Measurements from ENCODE around the gene SFR1. TPM values are rescaled to one million over a fixed set of nuclear protein-coding genes. Genes with fewer than 3 reads are reported as not detected.

SFR1 gene
- polyA plus RNA-seq, 3 donors, result 6.4 to 18.1 (median 16.9) TPM

DNA sequence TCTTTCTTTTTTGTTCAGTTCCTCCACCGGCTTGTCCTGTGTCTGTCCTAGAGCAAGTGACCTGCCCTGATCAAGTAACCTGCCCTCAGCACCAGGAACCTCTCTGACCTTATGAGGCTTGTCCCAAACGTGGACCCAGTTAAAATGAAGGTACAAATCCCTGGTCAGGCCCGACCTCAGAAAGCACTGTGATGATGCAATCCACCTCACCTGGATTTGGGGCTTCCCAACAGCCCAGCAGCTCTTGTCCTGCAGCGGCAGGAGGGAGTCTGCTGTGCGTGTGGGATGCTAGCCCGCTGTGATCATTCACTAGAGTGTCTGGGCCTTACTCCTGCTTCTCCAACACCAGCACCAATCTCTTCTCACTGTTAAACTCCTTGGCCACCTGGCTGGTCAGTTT, 47.5 kb upstream of the SFR1 start:
- intact Hi-C loops (cut with micrococcal nuclease), result loop anchor here in 1 of 2 donors (10.0 kb wide), 1 partner anchor 60 kb away; no protein-coding TSS in a partner anchor
- Histone ChIP-seq H3K4me2 (replicated peaks; ENCODE audit: extremely low read depth, low read length, poor library complexity, severe bottlenecking) (no peak overlapping the region), H3K27ac (ENCODE audit: low read depth in 1 of 2, low read length in 2 of 2) (no peak overlapping the region), H3K4me3 (replicated peaks in 1 of 3; ENCODE audit: low read depth in 2 of 3, low read length in 3 of 3) (no peak overlapping the region), H3K9me3 (replicated peaks in 1 of 2; ENCODE audit: control insufficient read depth in 1 of 2, insufficient read depth in 1 of 2, low read length in 2 of 2) (no peaks in the 10 kb centered on the region), H3K4me1 (ENCODE audit: control insufficient read depth in 1 of 2, insufficient read depth in 2 of 2, low read length in 2 of 2) (no peaks in the 10 kb centered on the region), H2AFZ (ENCODE audit: insufficient read depth, low read depth, low read length, poor library complexity, severe bottlenecking) (no peak overlapping the region), H4K20me1 (ENCODE audit: insufficient read depth, low read length) (no peaks in the 10 kb centered on the region), H3K9ac (ENCODE audit: insufficient read depth, low read length, poor library complexity, severe bottlenecking) (no peak overlapping the region), H3K36me3 (replicated peaks in 1 of 2; ENCODE audit: control insufficient read depth in 1 of 2, insufficient read depth in 2 of 2, low read length in 2 of 2) (no peaks in the 10 kb centered on the region), H3K27me3 (ENCODE audit: control insufficient read depth in 2 of 2, insufficient read depth in 2 of 2, low read length in 2 of 2) (no peaks in the 10 kb centered on the region), H3K79me2 (ENCODE audit: insufficient read depth, low read length) (no peaks in the 10 kb centered on the region)
- H3K4me1 Mint-ChIP-seq, result no peaks in the 10 kb centered on the region
- peaks cover 0 to 3% (median 2%) of the 10 kb centered on the region in 3 donors for H3K27me3 Mint-ChIP-seq (ENCODE audit: low read depth in 3 of 3)
- WGBS (ENCODE audit: insufficient coverage), result 95% methylated on average over 4 of the region's 6 CpGs
- TF ChIP-seq, protein P1, sequence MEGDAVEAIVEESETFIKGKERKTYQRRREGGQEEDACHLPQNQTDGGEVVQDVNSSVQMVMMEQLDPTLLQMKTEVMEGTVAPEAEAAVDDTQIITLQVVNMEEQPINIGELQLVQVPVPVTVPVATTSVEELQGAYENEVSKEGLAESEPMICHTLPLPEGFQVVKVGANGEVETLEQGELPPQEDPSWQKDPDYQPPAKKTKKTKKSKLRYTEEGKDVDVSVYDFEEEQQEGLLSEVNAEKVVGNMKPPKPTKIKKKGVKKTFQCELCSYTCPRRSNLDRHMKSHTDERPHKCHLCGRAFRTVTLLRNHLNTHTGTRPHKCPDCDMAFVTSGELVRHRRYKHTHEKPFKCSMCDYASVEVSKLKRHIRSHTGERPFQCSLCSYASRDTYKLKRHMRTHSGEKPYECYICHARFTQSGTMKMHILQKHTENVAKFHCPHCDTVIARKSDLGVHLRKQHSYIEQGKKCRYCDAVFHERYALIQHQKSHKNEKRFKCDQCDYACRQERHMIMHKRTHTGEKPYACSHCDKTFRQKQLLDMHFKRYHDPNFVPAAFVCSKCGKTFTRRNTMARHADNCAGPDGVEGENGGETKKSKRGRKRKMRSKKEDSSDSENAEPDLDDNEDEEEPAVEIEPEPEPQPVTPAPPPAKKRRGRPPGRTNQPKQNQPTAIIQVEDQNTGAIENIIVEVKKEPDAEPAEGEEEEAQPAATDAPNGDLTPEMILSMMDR (IDR thresholded peaks at IDR 0.05), result no peak
- H3K9me3 Mint-ChIP-seq, result no peaks in the 10 kb centered on the region
- no peak for DNase-seq
- H3K36me3 Mint-ChIP-seq, result no peaks in the 10 kb centered on the region
- no peak overlapping the region for H3K27ac Mint-ChIP-seq
- no peak overlapping the region for H3K4me3 Mint-ChIP-seq

DNA sequence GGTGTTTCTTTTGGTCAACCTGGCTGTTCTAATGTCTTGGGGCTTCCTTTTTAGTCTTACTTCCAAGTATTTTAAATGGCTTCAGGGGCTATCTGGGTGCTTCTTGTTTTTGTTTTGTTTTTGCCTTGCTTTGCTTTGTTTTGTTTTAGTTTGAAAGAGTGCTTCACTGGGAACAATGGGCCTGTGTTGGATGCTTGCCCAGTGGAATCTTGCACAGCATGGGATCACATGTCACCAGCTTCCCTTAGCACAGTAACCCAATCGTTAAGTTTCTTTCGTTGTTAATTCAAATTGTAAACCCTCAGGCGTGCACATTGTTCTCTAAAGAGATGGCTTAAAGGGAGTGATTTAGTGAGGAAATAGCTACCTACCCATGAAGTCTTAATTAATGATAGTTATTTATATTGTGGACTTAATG, 45.2 kb upstream of the SFR1 start:
- no peaks in the 10 kb centered on the region for H3K36me3 ChIP-seq (replicated peaks in 1 of 2; ENCODE audit: control insufficient read depth in 1 of 2, insufficient read depth in 2 of 2, low read length in 2 of 2)
- H3K27ac Mint-ChIP-seq, result no peak overlapping the region
- no CpG with 5 or more reads among the region's 3 CpGs for WGBS (ENCODE audit: insufficient coverage)
- H3K9me3 Mint-ChIP-seq, result no peaks in the 10 kb centered on the region
- H3K4me1 Mint-ChIP-seq, result no peaks in the 10 kb centered on the region
- H3K4me2 ChIP-seq (replicated peaks; ENCODE audit: extremely low read depth, low read length, poor library complexity, severe bottlenecking), result no peak overlapping the region
- DNase-seq, result no peak
- H3K9ac ChIP-seq (ENCODE audit: insufficient read depth, low read length, poor library complexity, severe bottlenecking), result no peak overlapping the region
- no peak overlapping the region for H2AFZ ChIP-seq (ENCODE audit: insufficient read depth, low read depth, low read length, poor library complexity, severe bottlenecking)
- H3K4me3 ChIP-seq (replicated peaks in 1 of 3; ENCODE audit: low read depth in 2 of 3, low read length in 3 of 3), result no peak overlapping the region
- no peaks in the 10 kb centered on the region for H4K20me1 ChIP-seq (ENCODE audit: insufficient read depth, low read length)
- H3K27ac ChIP-seq (ENCODE audit: low read depth in 1 of 2, low read length in 2 of 2), result no peak overlapping the region
- no peaks in the 10 kb centered on the region for H3K79me2 ChIP-seq (ENCODE audit: insufficient read depth, low read length)
- H3K4me3 Mint-ChIP-seq, result no peak overlapping the region
- no peaks in the 10 kb centered on the region for H3K36me3 Mint-ChIP-seq
- intact Hi-C loops (cut with micrococcal nuclease), result loop anchor here in 1 of 2 donors (10.0 kb wide), 1 partner anchor 58 kb away; no protein-coding TSS in a partner anchor
- no peaks in the 10 kb centered on the region for H3K4me1 ChIP-seq (ENCODE audit: control insufficient read depth in 1 of 2, insufficient read depth in 2 of 2, low read length in 2 of 2)
- H3K9me3 ChIP-seq (replicated peaks in 1 of 2; ENCODE audit: control insufficient read depth in 1 of 2, insufficient read depth in 1 of 2, low read length in 2 of 2), result no peaks in the 10 kb centered on the region
- no peaks in the 10 kb centered on the region for H3K27me3 ChIP-seq (ENCODE audit: control insufficient read depth in 2 of 2, insufficient read depth in 2 of 2, low read length in 2 of 2)
- peaks cover 0 to 4% (median 2%) of the 10 kb centered on the region in 3 donors for H3K27me3 Mint-ChIP-seq (ENCODE audit: low read depth in 3 of 3)
- TF ChIP-seq, protein P1 (IDR thresholded peaks at IDR 0.05), result no peak
